GM21786 (cell line): ENCODE data around the gene DDX47.
"Not testable (repeated sequence)": the region's sequence is repeated elsewhere in the genome, so short reads cannot be mapped to it uniquely, and the experiment has no call there.

Experiments used
- ATAC-seq: cut with Tn5 transposase; IDR thresholded peaks from one replicate; pipeline ENCODE4 v1.9.1; 2021; ENCODE audit not compliant: unreplicated experiment

The DDX47 gene

DNA sequence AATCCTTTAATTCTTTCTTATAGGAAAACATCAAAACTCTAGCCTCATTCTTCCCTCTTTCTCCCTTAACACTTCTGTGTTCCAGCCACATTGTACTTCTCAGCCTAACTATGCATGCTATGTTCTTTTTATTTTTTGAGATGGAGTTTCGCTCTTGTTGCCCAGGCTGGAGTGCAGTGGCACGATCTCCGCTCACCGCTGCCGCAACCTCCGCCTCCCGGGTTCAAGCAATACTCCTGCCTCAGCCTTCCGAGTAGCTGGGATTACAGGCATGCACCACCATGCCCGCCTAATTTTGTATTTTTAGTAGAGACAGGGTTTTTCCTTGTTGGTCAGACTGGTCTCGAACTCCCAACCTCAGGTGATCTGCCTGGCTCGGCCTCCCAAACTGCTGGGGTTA lies 7.2 kb downstream of the DDX47 start:
- ATAC-seq, result not testable (repeated sequence)

- ATAC-seq, result peak; percentile 63
Observed at GRCh38 chr12:12821975-12822374, 8.8 kb downstream of the DDX47 start.

- no peak for ATAC-seq
Observed at GRCh38 chr12:12822886-12823285, 9.7 kb downstream of the DDX47 start.

GRCh38 chr12:12823300-12823699 lies 10.2 kb downstream of the DDX47 start:
- no peak for ATAC-seq

DNA sequence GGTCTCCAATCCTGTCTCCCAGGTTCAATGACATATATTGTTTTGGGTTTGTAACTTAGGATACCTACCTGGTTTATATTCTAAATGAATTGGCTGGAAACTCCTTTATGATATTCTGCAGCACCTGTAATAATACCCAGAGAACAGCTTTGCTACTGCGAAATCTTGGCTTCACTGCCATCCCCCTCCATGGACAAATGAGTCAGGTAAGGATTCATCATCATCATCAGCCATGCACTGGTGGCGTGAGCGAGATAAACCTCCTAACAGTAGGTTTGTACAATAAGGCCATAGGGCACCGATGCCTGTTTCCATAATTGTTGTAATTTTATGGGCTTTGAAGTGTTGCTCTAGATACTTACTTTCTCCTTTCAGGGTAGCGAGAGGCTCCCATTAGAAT lies 10.7 kb downstream of the DDX47 start:
- no peak for ATAC-seq

- ATAC-seq, result no peak
Observed at GRCh38 chr12:12835378-12836146, 22.4 kb downstream of the DDX47 start.

DNA sequence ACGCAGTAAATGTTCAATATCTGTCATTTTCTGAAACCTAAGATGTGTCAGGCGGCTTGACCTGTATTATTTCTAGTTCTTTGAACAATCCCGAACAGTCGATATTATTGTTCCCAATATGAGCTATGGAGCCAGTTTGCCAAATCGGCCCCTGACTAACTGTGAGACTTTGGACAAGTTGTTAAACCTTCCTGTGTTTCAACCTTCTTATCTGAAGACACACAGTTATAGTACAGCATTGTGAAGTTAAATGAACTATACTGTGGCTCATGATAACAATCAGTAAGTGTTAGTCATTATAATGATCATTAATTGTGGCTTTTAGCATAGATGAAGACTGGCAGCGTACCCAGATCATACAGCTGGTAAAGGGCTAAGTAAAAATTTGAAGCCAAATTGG lies 23.4 kb downstream of the DDX47 start:
- no peak for ATAC-seq

DNA sequence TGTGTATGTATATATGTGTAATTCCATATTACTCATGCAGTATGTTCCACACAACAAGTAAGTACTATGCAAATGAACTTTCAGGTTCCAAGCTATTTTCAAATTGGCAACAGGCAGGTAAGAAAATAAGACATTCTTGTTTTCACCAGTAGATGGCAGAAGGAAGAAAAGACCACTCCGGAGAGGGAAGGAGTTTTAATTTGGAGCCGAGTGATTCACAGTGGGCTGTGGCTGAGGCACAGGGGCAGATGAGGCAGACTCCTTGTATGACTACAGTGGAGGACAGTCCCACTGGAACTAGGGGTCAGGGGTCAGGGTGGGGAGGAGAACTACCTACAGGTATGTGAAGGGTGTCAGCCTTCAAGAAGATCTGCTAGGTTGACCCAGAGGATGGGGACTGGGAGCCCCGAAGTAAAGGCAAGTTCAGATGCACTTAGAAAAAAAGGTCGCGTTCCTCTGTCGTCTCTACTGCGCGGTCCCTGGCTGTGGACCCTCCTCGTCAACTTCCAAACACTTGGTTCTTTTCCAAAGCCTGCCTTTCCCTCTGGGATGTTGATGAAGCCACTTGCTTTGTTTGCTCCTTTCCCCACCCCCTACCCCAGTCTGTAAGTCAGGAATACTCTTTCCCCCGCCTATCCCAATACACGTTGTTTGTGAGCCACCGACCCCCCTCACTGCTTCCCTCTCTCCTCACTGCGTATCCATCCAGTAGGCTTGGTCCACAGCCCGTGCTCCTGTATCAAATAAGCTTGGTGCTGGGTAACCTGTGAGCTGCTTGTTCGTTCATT lies 24.1 kb downstream of the DDX47 start:
- no peak for ATAC-seq

GRCh38 chr12:12837813-12838153 lies 24.6 kb downstream of the DDX47 start:
- no peak for ATAC-seq

- ATAC-seq, result no peak
Observed at GRCh38 chr12:12839003-12839395, 25.9 kb downstream of the DDX47 start.

DNA sequence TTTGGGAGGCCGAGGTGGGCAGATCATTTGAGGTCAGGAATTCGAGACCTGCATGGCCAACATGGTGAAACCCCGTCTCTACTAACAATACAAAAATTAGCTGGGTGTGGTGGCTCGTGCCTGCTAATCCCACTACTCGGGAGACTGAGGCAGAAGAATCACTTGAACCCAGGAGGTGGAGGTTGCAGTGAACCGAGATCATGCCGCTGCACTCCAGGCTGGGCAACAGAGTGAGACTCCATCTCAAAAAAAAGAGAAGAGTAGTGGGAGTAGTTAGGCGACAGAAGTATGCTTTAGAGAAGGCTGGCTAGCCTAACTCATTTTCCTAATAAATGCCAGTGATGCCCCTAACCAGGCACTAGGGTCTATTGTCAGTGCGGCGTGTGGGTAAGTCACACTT lies 26.3 kb downstream of the DDX47 start:
- ATAC-seq, result not testable (repeated sequence)

GRCh38 chr12:12839873-12840579 lies 26.9 kb downstream of the DDX47 start:
- ATAC-seq, result no peak

DNA sequence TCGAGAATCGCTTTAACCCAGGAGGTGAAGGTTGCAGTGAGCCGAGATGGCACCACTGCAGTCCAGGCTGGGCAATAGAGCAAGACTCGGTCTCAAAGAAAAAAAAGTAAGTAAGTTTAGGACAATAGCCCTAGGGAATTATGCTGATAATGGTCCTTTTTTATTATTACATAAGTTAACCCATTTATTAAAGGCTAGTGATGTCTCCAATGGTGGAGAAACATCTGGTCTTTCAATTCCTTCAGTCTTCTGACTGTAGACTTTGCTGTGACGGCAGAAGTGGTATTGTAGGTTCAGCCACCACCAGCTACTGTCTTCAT lies 27.4 kb downstream of the DDX47 start:
- no peak for ATAC-seq

DNA sequence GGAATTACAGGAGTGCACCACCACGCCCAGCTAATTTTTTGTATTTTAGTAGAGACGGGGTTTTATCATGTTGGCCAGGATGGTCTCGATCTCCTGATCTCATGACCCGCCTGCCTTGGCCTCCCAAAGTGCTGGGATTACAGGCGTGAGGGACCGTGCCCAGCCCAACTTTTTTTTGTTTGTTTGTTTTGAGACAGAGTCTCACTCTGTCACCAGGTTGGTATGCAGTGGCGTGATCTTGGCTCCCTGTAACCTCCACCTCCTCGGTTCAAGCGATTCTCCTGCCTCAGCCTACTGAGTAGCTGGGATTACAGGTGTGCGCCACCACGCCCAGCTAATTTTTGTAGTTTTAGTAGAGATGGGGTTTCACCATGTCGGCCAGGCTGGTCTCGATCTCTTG lies 28.3 kb downstream of the DDX47 start:
- not testable (repeated sequence) for ATAC-seq

- ATAC-seq, result no peak
Observed at GRCh38 chr12:12845794-12846243, 32.7 kb downstream of the DDX47 start.

- ATAC-seq, result not testable (repeated sequence)
Observed at GRCh38 chr12:12846780-12847179, 33.6 kb downstream of the DDX47 start.

DNA sequence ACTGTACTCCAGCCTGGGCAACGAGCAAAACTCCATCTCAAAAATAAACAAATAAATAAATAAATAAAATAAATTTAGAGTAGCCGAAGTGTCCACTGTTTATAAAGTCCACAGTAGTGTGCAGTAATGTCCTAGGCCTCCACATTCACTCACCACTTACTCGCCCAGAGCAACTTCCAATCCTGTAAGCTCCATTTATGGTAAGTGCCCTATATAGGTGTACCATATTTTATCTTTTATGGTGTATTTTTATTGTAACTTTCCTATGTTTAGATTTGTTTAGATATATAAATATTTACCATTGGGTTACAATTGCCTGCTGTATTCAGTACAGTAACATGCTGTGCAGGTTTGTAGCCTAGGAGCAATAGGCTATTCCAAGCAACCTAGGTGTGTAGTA lies 40.3 kb downstream of the DDX47 start:
- ATAC-seq, result no peak

DNA sequence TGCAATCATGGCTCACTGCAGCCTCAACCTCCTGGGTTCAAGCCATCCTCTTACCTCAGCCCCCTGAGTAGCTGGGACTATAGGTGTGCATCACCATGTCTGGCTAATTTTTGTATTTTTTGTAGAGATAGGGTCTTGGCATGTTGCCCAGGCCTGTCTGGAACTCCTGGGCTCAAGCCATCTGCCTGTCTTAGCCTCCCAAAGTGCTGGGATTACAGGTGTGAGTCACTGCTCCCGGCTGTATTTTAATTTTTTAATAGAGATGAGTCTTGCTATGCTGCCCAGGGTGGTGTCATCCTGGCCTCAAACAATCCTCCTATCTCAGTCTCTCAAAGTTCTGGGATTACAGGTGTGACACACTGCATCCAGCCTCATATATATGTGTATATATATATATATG lies 46.5 kb downstream of the DDX47 start:
- no peak for ATAC-seq

DNA sequence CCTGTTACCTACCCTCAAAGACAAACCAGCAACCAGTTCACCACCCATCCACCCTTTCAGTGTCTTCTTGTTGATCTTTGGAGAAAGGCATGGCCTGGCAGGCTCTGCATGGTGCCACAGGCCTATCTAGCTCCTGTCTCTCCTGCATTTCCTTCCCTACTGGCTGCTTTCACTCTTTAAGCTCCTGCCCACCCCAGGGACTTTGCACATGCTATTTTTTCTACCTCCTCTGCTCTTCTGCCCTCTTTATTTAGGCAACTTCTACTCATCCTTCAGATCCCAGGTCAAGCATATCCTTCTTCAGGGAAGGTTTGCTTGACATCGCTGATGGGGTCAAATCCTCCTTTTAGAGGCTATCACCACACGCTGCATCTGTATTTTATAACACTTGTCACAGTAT lies 51.1 kb downstream of the DDX47 start:
- ATAC-seq, result no peak

DNA sequence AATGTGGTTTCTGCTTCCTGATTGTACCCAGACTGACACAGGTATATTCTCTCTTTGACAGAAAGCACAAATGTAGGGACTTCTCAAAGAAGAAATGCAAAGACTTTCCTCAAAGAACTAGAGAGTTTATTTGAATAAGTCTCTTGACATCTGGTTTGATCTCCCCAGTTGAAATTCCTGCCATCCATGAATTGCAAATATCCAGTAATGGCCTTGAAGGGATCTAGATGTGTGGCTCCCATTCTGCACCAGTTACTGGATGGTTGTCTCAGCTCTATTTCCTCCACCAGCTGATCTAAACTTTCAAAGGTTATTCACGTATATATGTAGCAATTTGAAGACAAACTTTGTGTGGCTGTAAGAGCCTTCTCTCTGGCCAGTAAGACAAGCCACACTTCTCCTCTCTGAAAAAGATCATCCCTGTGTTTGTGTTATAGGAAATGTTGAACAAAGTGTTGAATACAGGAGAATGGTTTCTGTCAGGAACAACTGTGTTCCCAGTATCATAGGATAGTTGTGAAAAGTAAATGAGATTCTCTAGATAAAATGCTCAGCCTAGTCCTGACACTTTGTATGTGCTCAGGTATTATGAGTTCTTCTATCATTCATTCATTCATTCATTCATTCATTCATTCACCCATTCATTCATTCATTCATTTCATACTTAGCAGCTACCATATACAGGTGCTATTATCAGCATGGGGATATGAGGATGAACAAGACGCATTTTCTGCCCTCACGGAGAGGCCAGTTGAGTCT lies 55.5 kb downstream of the DDX47 start:
- ATAC-seq, result no peak

DNA sequence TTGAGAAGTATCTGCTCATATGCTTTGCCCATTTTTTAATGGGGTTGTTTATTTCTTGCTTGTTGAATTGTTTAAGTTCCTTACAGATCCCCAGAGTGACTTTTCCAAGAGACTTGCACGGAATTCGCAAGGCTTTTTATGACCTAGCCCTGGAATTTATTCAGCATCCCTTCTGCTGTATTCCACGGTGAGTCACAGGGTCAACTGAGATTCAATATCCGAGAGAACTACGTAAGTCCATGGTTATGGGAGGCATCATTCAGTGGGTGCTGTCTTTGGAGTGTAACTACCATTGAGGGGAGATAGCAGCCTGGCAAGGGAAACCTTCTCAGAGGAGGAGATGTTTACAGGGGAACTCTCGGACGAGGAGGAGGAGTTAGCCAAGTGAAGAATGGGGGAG lies 57.3 kb downstream of the DDX47 start:
- ATAC-seq, result no peak
